Activated naive CD4-positive, alpha-beta T cell (primary cell): ENCODE results near the gene NUTM2A.
"Not testable (repeated sequence)": the region's sequence is repeated elsewhere in the genome, so short reads cannot be mapped to it uniquely, and the experiment has no call there.

ENCODE experiments used
- DNase-seq, 4 experiments: peaks; one replicate each; lab custom pipeline; 2025; lab: John Stamatoyannopoulos, UW

Gene NUTM2A, protein sequence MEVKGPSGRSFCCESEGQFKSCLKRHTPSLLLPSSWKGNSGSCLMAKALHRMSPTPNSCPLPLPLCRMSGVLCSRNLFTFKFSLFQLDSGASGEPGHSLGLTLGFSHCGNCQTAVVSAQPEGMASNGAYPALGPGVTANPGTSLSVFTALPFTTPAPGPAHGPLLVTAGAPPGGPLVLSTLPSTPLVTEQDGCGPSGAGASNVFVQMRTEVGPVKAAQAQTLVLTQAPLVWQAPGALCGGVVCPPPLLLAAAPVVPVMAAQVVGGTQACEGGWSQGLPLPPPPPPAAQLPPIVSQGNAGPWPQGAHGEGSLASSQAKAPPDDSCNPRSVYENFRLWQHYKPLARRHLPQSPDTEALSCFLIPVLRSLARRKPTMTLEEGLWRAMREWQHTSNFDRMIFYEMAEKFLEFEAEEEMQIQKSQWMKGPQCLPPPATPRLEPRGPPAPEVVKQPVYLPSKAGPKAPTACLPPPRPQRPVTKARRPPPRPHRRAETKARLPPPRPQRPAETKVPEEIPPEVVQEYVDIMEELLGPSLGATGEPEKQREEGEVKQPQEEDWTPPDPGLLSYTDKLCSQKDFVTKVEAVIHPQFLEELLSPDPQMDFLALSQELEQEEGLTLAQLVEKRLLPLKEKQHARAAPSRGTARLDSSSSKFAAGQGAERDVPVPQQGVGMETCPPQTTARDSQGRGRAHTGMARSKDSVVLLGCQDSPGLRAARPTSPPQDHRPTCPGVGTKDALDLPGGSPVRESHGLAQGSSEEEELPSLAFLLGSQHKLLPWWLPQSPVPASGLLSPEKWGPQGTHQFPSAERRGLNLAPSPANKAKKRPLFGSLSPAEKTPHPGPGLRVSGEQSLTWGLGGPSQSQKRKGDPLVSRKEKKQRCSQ

DNA sequence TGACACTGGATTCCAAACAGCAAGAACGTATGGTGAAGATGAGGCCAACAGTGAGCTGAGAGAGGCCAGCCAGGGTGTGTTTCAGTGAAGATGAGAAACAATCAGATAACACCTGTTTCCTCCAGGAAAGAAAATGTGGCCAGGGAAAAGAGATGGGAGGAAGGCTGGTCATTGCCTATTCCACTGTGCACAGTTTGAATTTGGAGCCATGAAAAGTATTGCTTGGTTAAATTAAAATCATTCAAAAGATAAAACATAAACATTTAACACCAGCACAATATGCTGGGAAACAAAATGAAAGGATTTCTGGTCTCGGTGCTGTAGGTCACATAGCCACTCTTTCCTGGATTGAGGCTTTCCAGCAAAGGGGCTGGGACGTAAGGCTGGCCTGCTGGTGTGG is at the start of gene NUTM2A:
NUTM2A (plus strand) TSS at position 301 of the 400 bp plus-strand sequence. CDS start 383 bp downstream, outside the sequence.
- not testable (repeated sequence) for DNase-seq

DNA sequence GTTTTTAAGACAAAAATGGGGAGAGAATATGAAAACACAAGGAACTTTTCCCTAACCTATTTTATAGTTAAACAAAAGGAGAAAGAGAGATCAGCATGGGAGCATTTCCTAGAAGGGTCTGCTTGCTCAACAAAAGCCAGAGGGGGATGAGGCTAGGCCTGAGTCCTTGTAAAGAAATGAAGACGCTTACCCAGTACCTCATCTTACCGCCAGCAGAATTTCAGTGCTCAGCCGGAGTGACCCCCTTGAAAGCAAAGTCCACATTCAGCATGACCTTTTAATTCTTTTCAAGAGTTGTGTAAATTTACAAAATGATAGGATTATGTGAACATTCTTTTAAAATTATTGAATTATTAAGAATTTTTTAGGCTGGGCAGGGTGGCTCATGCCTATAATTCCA is 47.7 kb upstream of the NUTM2A start:
- DNase-seq: not testable (repeated sequence)

DNA sequence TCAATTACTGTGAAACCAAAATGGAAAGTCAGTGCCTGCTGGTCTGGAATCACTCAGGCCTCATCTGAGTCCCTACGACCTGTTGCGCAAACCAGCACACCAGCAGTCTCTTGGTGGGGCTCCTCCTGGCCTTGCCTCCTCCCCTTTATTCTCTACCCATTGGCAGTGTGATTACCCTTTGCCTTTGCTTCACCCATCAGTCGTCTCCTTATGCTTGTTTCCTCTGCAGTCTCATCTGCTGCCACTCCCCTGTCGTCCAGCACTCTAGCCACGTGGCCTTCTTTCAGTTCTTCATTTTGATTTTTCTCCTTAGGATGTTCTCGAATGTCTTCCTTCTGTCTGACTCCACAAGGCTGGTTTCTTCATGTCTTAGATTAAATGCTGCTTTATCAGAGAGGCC is 40.8 kb upstream of the NUTM2A start:
- DNase-seq: not testable (repeated sequence)

DNA sequence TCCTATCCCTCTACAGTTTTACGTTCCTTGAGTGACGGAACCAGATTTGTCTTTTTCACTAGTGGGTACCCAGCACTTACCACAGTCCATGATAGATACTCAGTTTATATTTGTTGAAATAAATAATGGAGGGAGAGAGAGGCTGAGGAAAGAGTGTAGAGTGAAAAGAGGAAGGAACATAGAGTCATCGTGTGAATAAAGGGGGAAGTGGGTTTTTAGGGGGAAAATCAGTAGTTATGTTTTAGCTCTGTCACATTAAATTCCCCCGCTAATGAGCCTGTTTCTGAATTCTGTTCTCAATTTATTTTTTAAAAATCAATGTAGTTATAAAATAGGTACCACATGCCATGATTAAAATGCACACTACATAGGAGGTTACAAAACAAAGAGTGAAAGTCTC is 39.2 kb upstream of the NUTM2A start:
- not testable (repeated sequence) for DNase-seq

DNA sequence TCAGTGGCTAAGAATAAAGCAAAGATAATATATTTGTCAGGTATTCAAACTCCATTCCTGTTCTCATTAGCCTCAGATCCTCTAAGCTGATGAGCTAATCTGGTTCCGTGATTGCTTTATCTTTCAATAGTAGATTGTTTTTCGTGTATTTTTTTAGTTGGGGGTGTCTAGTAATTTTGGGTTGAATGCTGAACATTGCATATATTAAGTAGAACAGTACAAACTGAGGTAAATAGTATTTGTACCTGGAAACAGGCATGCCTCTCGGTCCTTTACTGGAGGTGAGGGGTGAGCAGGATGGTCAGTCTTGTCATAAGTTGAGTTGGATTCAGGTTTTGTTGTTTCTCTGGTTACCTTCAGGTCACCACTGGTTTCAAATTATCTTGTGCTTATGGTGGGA is 37.7 kb upstream of the NUTM2A start:
- not testable (repeated sequence) for DNase-seq

DNA sequence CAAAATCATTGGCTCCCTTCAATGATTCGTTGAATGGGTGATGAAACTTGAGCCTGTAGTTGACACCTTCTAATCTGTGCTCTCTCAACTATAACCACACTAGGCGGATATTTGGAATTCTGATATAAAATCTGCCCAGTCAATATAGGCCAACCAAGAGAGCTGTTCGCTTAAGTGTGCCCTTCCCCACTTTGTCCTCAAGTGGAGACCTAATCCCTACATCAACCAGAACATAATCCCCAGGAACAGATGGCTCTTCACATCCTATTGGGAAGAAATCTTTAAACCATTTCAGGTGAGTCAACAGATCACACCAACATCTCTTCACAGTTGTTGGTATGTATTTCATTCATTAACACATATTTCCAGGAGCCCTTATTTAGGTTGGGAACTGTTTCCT is 33.4 kb upstream of the NUTM2A start:
- not testable (repeated sequence) for DNase-seq

DNA sequence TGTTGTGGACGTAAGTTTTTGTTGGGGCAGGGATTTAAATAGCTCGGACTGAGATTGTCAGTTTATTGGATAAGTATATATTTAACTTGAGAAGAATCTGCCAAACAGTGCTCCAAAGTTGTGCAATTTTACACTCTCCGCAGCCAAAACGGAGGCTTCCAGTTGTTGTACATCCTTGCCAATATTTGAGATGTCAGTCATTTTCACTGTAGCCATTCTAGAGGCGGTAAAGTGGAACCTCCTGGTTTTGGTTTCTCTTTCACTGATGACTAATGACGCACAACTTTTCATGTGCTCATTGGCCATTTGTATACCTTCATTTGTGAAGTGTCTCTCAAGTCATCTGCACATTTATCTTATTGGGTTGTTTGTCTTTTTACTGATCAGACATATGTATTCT is 24.3 kb upstream of the NUTM2A start:
- not testable (repeated sequence) for DNase-seq

DNA sequence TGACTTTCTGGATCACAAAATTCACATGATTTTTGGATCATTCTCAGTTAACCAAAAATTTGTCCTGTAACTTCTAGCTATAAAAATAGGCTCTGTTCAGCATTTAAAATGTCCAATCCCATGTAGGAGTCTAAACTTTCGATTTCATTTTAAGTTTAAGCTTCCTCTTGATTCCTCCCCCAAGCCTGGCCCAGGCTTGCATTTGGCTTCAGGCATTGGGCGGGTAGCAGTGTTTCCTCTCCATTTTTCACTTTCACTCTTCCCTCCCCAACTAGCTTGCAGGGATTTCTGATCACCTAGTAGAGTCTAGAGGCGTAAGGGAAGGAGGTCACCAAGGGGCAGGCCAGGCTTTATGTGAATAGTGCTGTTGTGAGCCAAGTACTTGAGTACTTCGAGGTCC is 20.4 kb upstream of the NUTM2A start:
- DNase-seq: not testable (repeated sequence)

DNA sequence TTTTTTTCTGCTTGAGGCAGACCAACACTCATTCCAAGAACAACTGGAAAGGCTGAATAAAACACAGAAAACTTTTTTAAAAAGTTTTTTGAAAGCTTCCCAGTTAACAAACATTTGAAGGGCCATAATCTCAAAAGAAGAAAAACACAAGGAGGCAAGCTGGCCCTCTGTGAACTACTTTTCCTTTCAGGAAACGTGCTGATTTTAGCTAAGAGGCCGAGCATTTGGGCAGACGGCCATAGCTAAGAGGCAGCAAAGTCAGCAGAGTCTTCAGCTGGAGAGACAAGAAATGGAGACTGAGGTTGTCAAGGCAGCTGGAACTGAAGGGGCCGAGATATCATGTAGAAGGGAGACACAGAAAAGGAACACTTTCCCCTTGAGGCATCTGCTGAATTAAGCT is 18.3 kb upstream of the NUTM2A start:
- not testable (repeated sequence) for DNase-seq

DNA sequence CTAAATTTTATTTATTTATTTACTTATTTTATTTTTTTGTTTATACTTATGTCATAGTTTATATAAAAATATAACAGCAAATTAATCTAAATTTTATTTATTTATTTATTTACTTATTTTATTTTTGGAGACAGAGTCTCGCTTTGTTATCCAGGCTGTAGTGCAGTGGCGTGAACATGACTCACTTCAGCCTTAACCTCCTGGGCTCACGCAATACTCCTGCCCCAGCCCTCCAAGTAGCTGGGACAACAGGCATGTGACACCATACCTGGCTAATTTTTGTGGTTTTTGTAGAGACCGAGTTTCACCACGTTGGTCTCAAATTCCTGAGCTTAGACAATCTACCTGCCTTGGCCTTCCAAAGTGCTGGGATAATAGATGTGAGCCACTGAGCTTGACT is 14.9 kb upstream of the NUTM2A start:
- not testable (repeated sequence) for DNase-seq

DNA sequence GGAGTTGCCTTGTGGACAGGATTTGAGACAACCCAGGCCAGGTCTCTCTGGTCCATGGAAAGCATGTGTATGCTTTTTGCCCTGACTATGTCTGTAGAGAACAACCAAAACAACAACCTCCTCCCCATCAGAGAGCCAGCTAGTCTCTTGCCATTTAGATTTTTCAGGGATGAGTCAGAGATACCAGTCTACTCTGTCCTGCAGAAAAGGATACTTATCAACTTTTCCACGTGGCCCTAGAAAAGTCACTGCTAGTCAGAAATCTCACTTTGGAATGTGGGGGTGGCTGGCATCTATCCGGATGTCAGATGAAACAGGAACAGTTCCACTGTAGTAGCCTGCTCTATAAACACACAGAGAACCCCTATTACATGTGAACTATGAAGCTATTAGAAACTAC is 13.4 kb upstream of the NUTM2A start:
- DNase-seq: not testable (repeated sequence)

DNA sequence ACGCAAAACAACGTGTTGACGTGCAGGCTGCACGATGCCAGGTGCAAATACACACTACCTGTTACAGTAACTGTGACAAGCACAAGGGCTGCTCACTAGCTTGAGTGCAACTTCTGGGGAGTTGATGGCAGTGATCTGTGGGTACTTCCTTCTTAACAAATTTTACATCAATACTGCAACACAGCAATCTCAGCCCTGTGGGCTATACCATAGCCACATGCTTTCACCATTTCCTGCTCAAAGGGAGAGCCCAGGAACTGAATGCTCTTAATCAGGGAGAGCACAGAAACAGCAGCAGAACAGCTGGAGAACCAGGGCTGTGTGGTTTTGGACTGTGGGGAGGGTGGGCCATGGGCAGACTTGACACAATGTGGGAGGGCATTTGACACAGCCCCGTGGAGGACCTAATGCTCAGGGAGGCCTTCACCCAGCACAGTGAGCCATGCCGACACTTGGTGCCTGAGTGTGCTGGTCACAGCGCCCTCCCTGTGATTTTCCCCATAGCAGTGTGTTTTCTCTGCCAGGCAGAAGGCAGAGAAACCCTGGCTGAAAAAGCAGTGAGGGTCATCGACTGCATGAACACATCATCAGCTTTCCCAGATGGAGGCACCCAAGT is 12.0 kb upstream of the NUTM2A start:
- DNase-seq: not testable (repeated sequence)

DNA sequence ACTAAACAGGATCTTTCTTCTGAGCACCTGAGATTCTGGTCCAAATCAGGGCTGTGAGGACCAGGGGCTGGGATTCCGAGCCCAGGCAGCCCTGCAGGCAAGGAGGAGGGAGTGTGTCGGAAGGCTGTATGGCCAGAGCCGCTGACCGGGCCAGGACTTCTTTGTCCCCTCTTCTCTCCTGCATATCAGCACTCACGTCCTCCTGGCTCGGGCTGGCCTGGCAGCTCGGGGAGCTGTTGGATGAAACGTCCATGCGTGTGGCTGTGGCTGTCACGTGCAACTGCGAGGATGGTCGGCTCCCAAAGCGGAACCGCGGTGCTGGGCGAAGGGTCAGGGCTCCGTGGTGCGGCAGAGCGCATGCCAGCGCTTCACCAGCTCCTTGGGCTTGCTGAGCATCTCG is 11.4 kb upstream of the NUTM2A start:
- DNase-seq: not testable (repeated sequence)

DNA sequence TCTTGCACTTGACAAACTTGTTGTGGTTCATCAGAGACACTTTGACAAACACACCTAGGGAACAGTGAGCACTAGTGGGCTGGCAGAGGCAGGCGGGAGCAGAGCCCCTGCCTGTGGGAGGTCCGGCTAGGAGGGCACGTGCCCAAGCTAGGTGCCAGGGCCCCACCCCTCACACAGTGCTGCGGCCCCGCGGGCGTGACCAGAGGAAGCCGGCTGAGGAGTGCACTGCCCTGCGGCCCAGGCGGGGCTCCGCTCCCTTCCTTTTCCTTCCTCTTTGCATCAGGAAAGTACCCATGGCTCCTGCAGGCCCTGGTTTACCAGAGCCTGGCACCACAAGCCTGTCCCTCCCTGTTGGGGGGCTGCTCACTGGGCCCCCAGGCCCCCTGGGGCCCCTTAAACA is 9.1 kb upstream of the NUTM2A start:
- DNase-seq: not testable (repeated sequence)

DNA sequence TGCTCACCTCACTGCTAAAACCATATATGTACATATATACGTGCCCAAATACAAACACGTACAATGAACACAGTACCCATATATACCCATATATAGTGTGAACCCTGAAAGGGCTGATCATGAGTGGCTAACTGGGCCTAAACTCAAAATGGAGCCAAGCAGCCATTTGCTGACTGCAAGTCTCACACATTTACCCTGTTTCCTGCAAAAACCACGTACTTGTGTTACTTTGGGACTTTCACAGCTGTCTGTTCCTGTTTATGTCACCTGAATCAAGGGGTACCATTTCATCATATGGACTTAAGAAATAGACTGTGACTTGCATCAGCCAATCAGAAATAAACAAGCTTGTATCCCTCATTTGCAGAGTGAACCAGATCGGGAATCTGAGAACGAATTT is 5.9 kb upstream of the NUTM2A start:
- not testable (repeated sequence) for DNase-seq

DNA sequence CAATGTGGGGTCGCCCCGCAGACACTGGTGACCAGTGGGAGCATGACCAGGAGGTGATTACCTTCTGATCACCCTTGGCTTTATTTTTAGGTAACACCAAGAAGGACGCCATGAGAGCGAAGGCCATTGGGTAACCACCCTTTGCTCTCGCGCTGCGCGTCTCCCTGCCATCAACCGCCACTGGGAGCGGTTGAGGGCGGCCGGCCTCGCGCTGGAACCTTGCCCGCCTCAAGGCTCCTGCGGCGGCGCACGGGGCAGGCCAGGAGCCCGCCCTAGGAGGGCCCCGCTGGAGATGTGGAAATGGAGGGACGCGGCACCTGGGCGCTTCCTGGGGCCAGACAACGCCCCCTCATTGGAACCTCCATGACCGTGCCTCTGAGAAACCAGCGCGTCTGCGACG is 2.5 kb upstream of the NUTM2A start:
- not testable (repeated sequence) for DNase-seq

DNA sequence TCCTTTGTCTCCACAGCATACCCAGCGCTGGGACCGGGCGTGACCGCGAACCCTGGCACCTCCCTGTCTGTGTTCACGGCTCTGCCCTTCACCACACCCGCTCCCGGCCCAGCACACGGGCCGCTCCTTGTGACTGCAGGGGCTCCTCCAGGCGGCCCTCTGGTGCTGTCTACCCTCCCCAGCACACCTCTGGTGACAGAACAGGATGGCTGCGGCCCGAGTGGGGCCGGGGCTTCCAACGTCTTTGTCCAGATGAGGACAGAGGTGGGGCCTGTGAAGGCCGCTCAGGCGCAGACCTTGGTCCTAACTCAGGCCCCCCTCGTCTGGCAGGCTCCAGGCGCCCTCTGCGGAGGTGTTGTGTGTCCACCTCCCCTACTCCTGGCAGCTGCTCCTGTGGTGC is 3.0 kb downstream of the NUTM2A start:
- not testable (repeated sequence) for DNase-seq

DNA sequence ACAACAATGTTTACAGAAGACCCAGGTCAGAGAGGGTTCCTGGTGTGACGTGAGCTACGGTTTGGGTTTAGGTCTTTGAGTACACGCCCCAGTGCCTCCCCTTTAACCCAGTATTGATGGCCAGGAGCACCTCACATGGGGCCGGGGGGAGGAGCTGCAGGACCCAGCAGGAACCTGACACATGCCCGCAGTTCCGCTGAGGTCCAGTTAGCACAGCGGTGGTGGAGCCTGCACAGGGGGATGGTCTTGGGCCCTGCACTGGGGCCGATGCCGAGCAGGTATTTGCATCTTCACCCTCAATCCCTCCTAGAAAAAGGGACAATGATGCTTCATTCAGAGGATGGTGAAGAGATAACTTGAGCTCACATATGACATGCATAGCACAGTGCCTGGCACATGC is 4.0 kb downstream of the NUTM2A start:
- DNase-seq: not testable (repeated sequence)

DNA sequence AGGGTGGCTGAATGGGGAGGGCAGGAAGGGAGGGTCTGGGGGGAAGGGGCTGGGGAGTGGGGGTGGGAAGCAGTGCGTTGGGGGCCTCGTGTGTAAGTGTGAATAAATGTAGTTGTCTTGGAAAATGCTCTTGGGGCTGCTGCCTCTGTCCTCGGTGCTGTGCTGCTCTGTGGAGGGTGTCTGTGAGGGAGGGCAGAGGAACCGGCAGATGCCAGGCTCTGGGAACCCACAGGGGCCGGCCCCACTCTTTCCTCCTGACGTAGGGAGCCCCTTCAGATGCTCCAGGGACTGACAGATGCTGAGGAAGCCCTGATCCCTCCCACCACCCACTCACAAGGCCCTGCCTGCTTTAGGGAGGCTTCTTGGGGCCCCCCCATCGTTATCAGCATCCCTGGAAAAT is 9.6 kb downstream of the NUTM2A start:
- DNase-seq: not testable (repeated sequence)

DNA sequence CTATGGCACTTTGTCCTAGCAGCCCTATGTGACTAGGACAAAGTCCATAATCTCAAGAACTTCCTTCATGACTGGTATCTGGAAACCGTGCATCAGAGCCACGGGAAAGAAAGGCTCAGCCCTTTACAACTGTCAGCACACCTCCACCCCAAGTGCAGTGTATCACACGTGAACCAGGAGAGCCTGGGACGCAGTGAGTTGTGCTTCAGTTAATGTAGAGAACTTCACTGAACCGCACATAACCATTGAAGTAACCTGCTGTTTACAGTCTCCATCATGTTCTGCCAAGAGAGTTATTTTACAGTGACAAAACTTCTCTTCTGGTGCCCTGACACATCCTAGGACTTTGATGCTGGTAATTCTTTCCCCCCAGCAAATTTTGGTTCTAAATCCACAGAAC is 12.0 kb downstream of the NUTM2A start:
- not testable (repeated sequence) for DNase-seq

DNA sequence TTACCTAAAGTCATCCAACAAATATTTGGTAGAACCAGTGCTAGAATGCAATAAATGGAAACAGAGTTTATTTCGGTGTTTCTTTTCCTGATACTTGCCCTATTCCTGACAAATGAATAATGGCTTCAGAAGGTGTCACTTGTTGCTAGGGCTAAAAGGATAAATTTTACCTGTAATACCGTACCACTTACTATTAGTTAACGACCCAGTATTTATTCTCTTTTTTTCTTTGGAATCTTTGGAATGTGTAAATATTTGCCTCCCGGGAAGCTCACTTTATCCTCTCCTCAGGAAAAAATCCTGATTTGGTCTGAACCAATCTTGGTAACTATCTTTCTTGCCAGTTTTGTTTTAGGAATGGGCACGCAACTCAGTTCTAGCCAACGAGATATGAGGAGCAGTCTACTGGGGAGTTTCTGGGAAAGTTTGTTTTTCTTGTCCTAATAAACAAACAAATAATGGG is 14.1 kb downstream of the NUTM2A start:
- DNase-seq: not testable (repeated sequence)

DNA sequence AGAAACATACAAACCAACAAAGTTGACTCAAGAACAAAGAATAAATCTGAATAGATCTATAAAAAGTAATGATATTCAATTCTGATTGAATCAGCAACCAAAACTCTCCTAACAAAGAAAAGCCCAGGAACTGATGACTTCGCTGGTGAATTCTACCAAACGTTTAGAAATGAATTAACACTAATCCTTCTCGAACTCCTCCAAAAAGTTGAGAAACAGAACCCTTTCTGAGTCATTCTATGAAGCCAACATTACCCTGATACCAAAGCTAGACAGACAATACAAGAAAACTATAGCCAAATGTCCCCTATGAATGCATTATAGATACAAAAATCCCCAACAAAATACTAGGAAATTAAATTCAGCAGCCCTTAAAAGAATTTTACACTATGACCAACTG is 16.9 kb downstream of the NUTM2A start:
- DNase-seq: not testable (repeated sequence)
